Stomach (tissue), 9 donors: ENCODE data around the gene COPS2. TPM values are rescaled to one million over a fixed set of nuclear protein-coding genes. Genes with fewer than 3 reads are reported as not detected.

Experiments used
- DNase-seq, 2 donors: peaks; one replicate each; pipeline versions ENCODE4 v3.0.0 to v3.0.0-alpha.2; 2013 to 2019
- H3K27ac ChIP-seq, 5 donors: fragments of 200-600 bp in 4 of 5; sonication (generic) in 4 of 5; one replicate each; pipeline ENCODE4 v1.5.1; 2013 to 2019; ENCODE audit warnings: mild to moderate bottlenecking in 1 of 5, moderate library complexity in 1 of 5
- H3K27me3 ChIP-seq, 3 donors: fragments of 200-600 bp; sonication (generic); one replicate each; pipeline ENCODE4 v1.5.1; 2017 to 2019; ENCODE audit warnings: mixed run types in 1 of 3
- H3K36me3 ChIP-seq, 4 donors: fragments of 200-600 bp; sonication (generic); 1 replicate in 3 of 4; 2 replicates in 1 of 4; pipeline ENCODE4 v1.5.1; 2016 to 2019
- H3K4me1 ChIP-seq, 4 donors: fragments of 200-600 bp; sonication (generic); one replicate each; pipeline ENCODE4 v1.5.1; 2016 to 2019
- H3K4me3 ChIP-seq, 4 donors: fragments of 200-600 bp; sonication (generic) in 3 of 4; one replicate each; pipeline ENCODE4 v1.5.1; 2016 to 2019; ENCODE audit warnings: mild to moderate bottlenecking in 1 of 4
- H3K9me3 ChIP-seq, 4 donors: fragments of 200-600 bp; sonication (generic); one replicate each; pipeline ENCODE4 v1.5.1; 2016 to 2019
- EP300 ChIP-seq: sonication (generic); formaldehyde crosslinking; IDR thresholded peaks from one replicate; pipeline ENCODE4 v1.6.1; 2017; ENCODE audit warnings: antibody characterized with exemption
- POLR2A ChIP-seq, 4 donors: fragments of 450-650 bp; IDR thresholded peaks; one replicate each; pipeline ENCODE4 v1.6.1; 2016; ENCODE audit warnings: antibody characterized with exemption in 4 of 4, control low read depth in 2 of 4, mild to moderate bottlenecking in 1 of 4, moderate library complexity in 1 of 4
- POLR2AphosphoS5 ChIP-seq, 3 donors: sonication (generic); formaldehyde crosslinking; IDR thresholded peaks; one replicate each; pipeline ENCODE4 v1.6.1; 2016; ENCODE audit warnings: antibody characterized with exemption in 3 of 3
- WGBS, 5 donors: extraction: QIAGEN DNeasy Blood & Tissue Kit in 3 of 5; methylation state at CpG; one replicate each; pipeline versions ENCODE4 v1.1.5 to v1.1.7; 2013 to 2018; 5-methylcytosine and 5-hydroxymethylcytosine counted together
- intact Hi-C: fragments of 100-400 bp; cut with DNase I; formaldehyde crosslinking; loops from one replicate; pipeline ENCODE4 v1.15.1; 2023; ENCODE audit warnings: low total_unique reads
- polyA plus RNA-seq, 3 donors: library from polyadenylated mRNA; stranded (reverse); fragments of 200-250 nt; gene quantifications; one replicate each; pipeline ENCODE4 v1.2.3, GENCODE V29; 2013
- total RNA-seq, 5 donors: library from RNA; depleted of rRNA; stranded (reverse); fragments of >200 nt; gene quantifications; one replicate each; pipeline versions ENCODE4 v1.1.0 to v1.2.3, GENCODE V29; 2014 to 2016
- TF ChIP-seq, protein P1 (sequence below), 7 experiments: fragments of 450-650 bp in 4 of 7; fragments of 200-600 bp in 3 of 7; sonication (generic) in 3 of 7; IDR thresholded peaks; one replicate each; pipeline ENCODE4 v1.5.1; 2016 to 2019; ENCODE audit warnings: antibody characterized with exemption in 7 of 7, control low read depth in 2 of 7, mild to moderate bottlenecking in 1 of 7
- donor health status: healthy with polysubstance abuse.
- donor health status: Bipolar disorder and iron deficiency.
- donor health status: healthy.

Gene COPS2
- total and polyA plus RNA-seq, 8 donors: 4.3 to 134 (median 52.6) TPM

DNA sequence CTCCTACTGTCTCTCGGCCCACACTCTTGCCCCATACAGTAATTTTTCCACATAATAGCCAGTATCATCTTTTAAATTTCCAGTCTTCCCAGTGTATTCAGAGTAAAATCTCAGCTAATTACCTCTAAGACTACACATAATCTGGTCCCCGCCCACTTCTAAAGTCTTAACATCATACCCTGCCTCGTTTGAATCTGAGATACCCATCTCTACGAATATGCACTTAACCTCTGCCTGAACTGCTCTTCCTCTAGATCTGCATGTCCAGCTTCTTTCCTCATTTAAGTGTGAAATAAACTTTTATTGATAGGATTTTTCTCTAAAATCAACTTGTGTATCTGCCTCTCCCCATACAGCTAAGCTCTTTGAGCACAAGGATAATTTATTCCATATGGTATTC lies 34.6 kb downstream of the COPS2 start:
- no peak for DNase-seq
- peaks cover 0 to 35% (median 26%) of the 10 kb centered on the region in 4 donors for H3K36me3 ChIP-seq
- H3K9me3 ChIP-seq: no peaks in the 10 kb centered on the region
- no peaks in the 10 kb centered on the region for H3K4me1 ChIP-seq
- no peak overlapping the region for H3K27ac ChIP-seq
- intact Hi-C loops: no loop called here
- no peak overlapping the region for H3K4me3 ChIP-seq
- 74 to 85% (median 80%) methylated on average over 4 of the region's 4 CpGs for WGBS, 5 donors
- TF ChIP-seq EP300 (no peak), POLR2A (IDR thresholded peaks at IDR 0.05) (no peak), POLR2AphosphoS5 (IDR thresholded peaks at IDR 0.05) (no peak)
- TF ChIP-seq, protein P1, sequence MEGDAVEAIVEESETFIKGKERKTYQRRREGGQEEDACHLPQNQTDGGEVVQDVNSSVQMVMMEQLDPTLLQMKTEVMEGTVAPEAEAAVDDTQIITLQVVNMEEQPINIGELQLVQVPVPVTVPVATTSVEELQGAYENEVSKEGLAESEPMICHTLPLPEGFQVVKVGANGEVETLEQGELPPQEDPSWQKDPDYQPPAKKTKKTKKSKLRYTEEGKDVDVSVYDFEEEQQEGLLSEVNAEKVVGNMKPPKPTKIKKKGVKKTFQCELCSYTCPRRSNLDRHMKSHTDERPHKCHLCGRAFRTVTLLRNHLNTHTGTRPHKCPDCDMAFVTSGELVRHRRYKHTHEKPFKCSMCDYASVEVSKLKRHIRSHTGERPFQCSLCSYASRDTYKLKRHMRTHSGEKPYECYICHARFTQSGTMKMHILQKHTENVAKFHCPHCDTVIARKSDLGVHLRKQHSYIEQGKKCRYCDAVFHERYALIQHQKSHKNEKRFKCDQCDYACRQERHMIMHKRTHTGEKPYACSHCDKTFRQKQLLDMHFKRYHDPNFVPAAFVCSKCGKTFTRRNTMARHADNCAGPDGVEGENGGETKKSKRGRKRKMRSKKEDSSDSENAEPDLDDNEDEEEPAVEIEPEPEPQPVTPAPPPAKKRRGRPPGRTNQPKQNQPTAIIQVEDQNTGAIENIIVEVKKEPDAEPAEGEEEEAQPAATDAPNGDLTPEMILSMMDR (IDR thresholded peaks at IDR 0.05): no peak
- no peaks in the 10 kb centered on the region for H3K27me3 ChIP-seq

DNA sequence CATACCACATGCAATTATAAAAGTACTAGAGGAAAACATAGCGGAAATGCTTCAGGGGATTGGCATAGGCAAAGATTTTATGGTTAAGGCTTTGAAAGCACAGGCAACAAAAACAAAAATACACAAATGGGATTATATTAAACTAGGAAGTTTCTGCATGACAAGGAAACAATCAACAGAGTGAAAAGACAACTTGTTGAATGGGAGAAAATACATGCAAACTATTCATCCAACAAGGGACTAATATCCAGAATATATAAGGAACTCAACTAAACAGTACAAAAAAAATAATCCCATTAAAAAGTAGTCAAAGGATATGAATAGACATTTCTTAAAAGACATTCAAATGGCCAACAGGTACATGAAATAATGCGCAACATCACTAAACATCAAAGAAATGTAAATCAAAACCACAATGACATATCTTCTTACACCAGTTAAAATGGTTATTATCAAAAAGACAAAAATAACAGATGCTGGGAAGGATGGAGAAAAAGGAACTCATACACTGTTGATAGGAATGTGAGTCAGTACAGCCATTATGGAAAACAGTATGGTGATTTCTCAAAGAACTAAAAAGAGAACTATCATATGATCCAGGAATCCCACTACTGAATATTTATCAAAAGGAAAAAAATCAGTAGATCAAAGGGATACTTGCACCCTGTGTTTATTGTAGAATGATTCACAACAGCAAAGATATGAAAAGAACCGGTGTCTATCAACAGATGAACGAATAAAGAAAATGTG lies 39.1 kb downstream of the COPS2 start:
- Histone ChIP-seq H3K4me3 (no peak overlapping the region), H3K27me3 (no peaks in the 10 kb centered on the region), H3K4me1 (no peaks in the 10 kb centered on the region), H3K36me3 (peaks cover 7 to 39% (median 19%) of the 10 kb centered on the region in 4 donors), H3K27ac (no peak overlapping the region), H3K9me3 (peaks cover 0 to 11% (median 0%) of the 10 kb centered on the region in 4 donors)
- 89 to 96% (median 93%) methylated on average over 4 of the region's 4 CpGs for WGBS, 5 donors
- intact Hi-C loops: no loop called here
- no peak for DNase-seq
- TF ChIP-seq POLR2A (IDR thresholded peaks at IDR 0.05) (no peak), EP300 (no peak)
- TF ChIP-seq, protein P1 (IDR thresholded peaks at IDR 0.05): no peak

DNA sequence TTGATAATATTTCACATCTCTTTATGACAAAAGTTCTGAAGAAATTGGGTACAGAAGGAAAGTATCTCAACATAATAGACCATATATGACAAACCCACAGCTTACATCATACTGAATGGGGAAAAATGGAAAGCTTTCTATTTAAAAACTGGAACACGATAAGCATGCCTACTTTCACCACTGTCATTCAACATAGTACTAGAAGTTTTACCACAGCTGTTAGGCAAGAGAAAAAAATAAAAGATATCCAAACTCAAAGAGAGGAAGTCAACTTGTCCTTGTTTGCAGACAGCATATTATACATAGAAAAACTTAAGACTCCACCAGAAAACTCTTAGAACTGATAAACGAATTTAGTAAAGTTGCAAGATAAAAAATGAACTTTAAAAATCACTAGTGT lies 40.3 kb downstream of the COPS2 start:
- Histone ChIP-seq H3K4me1 (no peaks in the 10 kb centered on the region), H3K27ac (no peak overlapping the region), H3K9me3 (peaks cover 0 to 11% (median 0%) of the 10 kb centered on the region in 4 donors), H3K36me3 (peaks cover 7 to 51% (median 28%) of the 10 kb centered on the region in 4 donors), H3K4me3 (no peak overlapping the region), H3K27me3 (no peaks in the 10 kb centered on the region)
- TF ChIP-seq POLR2AphosphoS5 (IDR thresholded peaks at IDR 0.05): no peak
- TF ChIP-seq EP300: no peak
- TF ChIP-seq, protein P1 (IDR thresholded peaks at IDR 0.05): no peak
- no peak for DNase-seq
- 82 to 95% (median 89%) methylated on average over 2 of the region's 2 CpGs for WGBS, 5 donors
- intact Hi-C loops: no loop called here

DNA sequence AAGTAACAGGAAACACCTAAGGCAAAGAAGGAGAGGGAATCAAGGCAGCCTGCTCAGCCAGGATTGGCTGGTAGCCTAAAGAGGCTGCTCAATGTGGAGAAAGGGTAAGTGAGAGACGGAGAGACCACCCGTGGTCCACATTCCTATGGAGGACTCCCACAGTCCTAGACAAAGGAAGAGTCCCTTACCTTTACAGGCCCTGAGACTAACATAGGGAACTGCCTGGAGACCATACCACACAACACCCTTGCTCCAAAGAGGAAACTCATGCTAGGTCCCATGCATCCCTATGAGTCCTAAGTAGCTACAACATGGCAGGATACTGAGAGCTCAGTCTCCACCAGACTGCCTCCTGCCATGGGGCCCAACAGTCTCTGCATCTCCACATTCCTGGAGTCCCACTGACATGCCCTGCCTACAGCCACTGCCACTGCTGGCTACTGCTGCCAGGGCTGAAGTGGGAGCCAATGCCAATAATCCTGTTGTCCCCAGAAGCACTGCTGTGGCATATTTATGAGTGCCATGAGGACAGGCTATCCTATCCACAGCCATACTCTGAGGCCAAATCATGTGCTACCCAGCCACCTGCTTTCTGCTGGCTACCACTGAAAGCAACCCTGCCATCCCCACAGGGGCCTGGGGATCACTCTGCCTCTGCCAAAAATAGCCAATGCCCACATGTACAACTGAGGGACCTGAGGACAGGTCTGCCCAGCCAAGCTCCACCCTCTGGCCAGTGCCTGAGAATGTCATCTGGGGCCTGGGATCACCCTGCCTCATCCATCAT lies 45.0 kb downstream of the COPS2 start:
- H3K9me3 ChIP-seq: peaks cover 0 to 11% (median 0%) of the 10 kb centered on the region in 4 donors
- no peak overlapping the region for H3K27ac ChIP-seq
- peaks cover 7 to 47% (median 36%) of the 10 kb centered on the region in 4 donors for H3K36me3 ChIP-seq
- intact Hi-C loops: no loop called here
- no peaks in the 10 kb centered on the region for H3K27me3 ChIP-seq
- TF ChIP-seq POLR2A (IDR thresholded peaks at IDR 0.05) (no peak), POLR2AphosphoS5 (IDR thresholded peaks at IDR 0.05) (no peak), EP300 (no peak)
- TF ChIP-seq, protein P1 (IDR thresholded peaks at IDR 0.05): no peak
- WGBS, 5 donors: 80 to 96% (median 91%) methylated on average over 2 of the region's 2 CpGs
- DNase-seq: no peak
- H3K4me3 ChIP-seq: no peak overlapping the region
- no peaks in the 10 kb centered on the region for H3K4me1 ChIP-seq
